Prostate gland (tissue), 2 donors: ENCODE data around the gene ZNF569. TPM values are rescaled to one million over a fixed set of nuclear protein-coding genes. Genes with fewer than 3 reads are reported as not detected.

Source experiments
- DNase-seq: peaks from one replicate; pipeline ENCODE4 v3.0.0-alpha.2; 2019; ENCODE audit warnings: low spot score
- H3K27ac ChIP-seq, 2 donors: fragments of 200-600 bp; sonication (generic); 2 replicates each; pipeline ENCODE4 v1.5.1; 2017 to 2019
- H3K27me3 ChIP-seq: fragments of 200-600 bp; sonication (generic); replicated peaks from 2 replicates; pipeline ENCODE4 v1.5.1; 2019; ENCODE audit not compliant: insufficient read depth
- H3K36me3 ChIP-seq, 2 donors: fragments of 200-600 bp; sonication (generic); 1 replicate in 1 of 2; 2 replicates in 1 of 2; pipeline versions ENCODE4 v1.5.1 to v1.8.1; 2017 to 2019
- H3K4me1 ChIP-seq: fragments of 200-600 bp; sonication (generic); replicated peaks from 2 replicates; pipeline ENCODE4 v1.5.1; 2019
- H3K4me3 ChIP-seq, 2 donors: fragments of 200-600 bp; sonication (generic); 2 replicates each; pipeline ENCODE4 v1.5.1; 2017 to 2019
- H3K9me3 ChIP-seq: fragments of 200-600 bp; sonication (generic); 2 replicates; pipeline ENCODE4 v1.5.1; 2017
- POLR2A ChIP-seq: fragments of 450-650 bp; IDR thresholded peaks from one replicate; pipeline ENCODE4 v1.6.1; 2016; ENCODE audit warnings: antibody characterized with exemption, mild to moderate bottlenecking
- POLR2AphosphoS5 ChIP-seq: sonication (generic); formaldehyde crosslinking; IDR thresholded peaks from one replicate; pipeline ENCODE4 v1.6.1; 2017; ENCODE audit warnings: antibody characterized with exemption
- WGBS: methylation state at CpG from one replicate; pipeline ENCODE4 v1.1.5; 2018; 5-methylcytosine and 5-hydroxymethylcytosine counted together
- intact Hi-C: fragments of 100-400 bp; cut with DNase I; formaldehyde crosslinking; loops from one replicate; pipeline ENCODE4 v1.14.2; 2022
- total RNA-seq, 2 donors: library from RNA; depleted of rRNA; stranded (reverse); fragments of >200 nt; gene quantifications; one replicate each; pipeline ENCODE4 v1.1.0, GENCODE V29; 2016
- TF ChIP-seq, protein P1 (sequence below), 4 experiments: fragments of 200-600 bp in 2 of 4; fragments of 450-650 bp in 2 of 4; sonication (generic) in 2 of 4; IDR thresholded peaks; 1 replicate in 3 of 4; 2 replicates in 1 of 4; pipeline ENCODE4 v1.5.1; 2016 to 2019; ENCODE audit warnings: antibody characterized with exemption in 4 of 4, mild to moderate bottlenecking in 2 of 4, moderate library complexity in 2 of 4

ZNF569 gene
- total RNA-seq, 2 donors from 2014 or later, result 4.8 to 6.1 TPM

DNA sequence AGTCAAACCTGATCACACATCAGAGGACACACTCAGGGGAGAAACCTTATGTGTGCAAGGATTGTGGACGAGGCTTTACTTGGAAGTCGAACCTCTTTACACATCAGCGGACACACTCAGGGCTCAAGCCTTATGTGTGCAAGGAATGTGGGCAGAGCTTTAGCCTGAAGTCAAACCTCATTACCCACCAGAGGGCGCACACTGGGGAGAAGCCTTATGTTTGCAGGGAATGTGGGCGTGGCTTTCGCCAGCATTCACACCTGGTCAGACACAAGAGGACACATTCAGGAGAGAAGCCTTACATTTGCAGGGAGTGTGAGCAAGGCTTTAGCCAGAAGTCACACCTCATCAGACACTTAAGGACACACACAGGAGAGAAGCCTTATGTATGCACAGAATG, 104.5 kb downstream of the ZNF569 start:
- peaks cover 9 to 13% of the 10 kb centered on the region in 2 donors for H3K36me3 ChIP-seq
- no peaks in the 10 kb centered on the region for H3K27me3 ChIP-seq
- H3K9me3 ChIP-seq, result no peaks in the 10 kb centered on the region
- DNase-seq, result no peak
- TF ChIP-seq, protein P1, sequence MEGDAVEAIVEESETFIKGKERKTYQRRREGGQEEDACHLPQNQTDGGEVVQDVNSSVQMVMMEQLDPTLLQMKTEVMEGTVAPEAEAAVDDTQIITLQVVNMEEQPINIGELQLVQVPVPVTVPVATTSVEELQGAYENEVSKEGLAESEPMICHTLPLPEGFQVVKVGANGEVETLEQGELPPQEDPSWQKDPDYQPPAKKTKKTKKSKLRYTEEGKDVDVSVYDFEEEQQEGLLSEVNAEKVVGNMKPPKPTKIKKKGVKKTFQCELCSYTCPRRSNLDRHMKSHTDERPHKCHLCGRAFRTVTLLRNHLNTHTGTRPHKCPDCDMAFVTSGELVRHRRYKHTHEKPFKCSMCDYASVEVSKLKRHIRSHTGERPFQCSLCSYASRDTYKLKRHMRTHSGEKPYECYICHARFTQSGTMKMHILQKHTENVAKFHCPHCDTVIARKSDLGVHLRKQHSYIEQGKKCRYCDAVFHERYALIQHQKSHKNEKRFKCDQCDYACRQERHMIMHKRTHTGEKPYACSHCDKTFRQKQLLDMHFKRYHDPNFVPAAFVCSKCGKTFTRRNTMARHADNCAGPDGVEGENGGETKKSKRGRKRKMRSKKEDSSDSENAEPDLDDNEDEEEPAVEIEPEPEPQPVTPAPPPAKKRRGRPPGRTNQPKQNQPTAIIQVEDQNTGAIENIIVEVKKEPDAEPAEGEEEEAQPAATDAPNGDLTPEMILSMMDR (IDR thresholded peaks at IDR 0.05), result no peak
- TF ChIP-seq POLR2A (no peak), POLR2AphosphoS5 (no peak)
- 95% methylated on average over 6 of the region's 6 CpGs for WGBS
- H3K4me3 ChIP-seq, result no peak overlapping the region
- intact Hi-C loops, result no loop called here
- H3K4me1 ChIP-seq, result no peaks in the 10 kb centered on the region
- H3K27ac ChIP-seq, result no peak overlapping the region

DNA sequence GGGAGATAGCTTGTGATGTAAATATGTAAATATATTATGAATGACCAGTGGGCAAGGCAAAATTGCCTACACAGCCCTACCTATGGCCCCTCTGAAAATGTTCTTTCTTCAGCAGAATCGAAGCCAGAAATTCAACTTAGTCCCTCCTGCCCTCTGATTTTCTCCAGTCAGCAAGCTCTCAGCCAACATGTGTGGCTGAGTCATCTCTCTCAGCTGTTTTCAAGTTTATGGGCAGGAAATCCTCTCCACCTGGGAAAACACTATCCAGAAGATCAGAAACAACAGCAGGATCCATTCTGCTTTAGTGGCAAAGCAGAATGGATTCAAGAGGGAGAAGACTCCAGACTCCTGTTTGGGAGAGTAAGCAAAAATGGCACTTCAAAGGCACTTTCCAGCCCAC, 105.2 kb downstream of the ZNF569 start:
- no peak for DNase-seq
- no peaks in the 10 kb centered on the region for H3K9me3 ChIP-seq
- no peaks in the 10 kb centered on the region for H3K27me3 ChIP-seq
- 88% methylated on average over 1 of the region's 1 CpG for WGBS
- intact Hi-C loops, result no loop called here
- no peak for TF ChIP-seq POLR2AphosphoS5
- peaks cover 9 to 13% of the 10 kb centered on the region in 2 donors for H3K36me3 ChIP-seq
- H3K4me1 ChIP-seq, result no peaks in the 10 kb centered on the region
- H3K4me3 ChIP-seq, result no peak overlapping the region
- no peak overlapping the region for H3K27ac ChIP-seq

Other genes starting within 250 kb of the ZNF569 start
- gene ZNF383, start 249.2 kb downstream of the ZNF569 start, total RNA-seq, result 1 to 10 TPM; 6.6 to 7.8 TPM
- 10 to 100 TPM; 10.7 to 15.0 TPM for gene ZNF527, start 96.3 kb downstream of the ZNF569 start, total RNA-seq
- 10 to 100 TPM in 1 of 2 donors, 1 to 10 TPM in 1; 6.6 to 13.5 TPM for gene ZNF570, start 1.9 kb upstream of the ZNF569 start, total RNA-seq
- 10 to 100 TPM in 1 of 2 donors, 1 to 10 TPM in 1; 5.1 to 13.3 TPM for gene ZNF793, start 39.5 kb upstream of the ZNF569 start, total RNA-seq
- 10 to 100 TPM in 1 of 2 donors, 1 to 10 TPM in 1; 4.5 to 34.2 TPM for gene ZNF571, start 127.3 kb upstream of the ZNF569 start, total RNA-seq
- 1 to 10 TPM; 2.9 to 3.1 TPM for gene ZNF540, start 127.4 kb upstream of the ZNF569 start, total RNA-seq
- 1 to 10 TPM; 5.7 to 6.8 TPM for gene ZFP30, start 188.0 kb upstream of the ZNF569 start, total RNA-seq